IPS-NIHi11 (cell line): ENCODE measurements around the gene MICU1.
"Not testable (repeated sequence)": the region's sequence is repeated elsewhere in the genome, so short reads cannot be mapped to it uniquely, and the experiment has no call there.

Experiments
- DNase-seq: peaks from one replicate; pipeline ENCODE4 v3.0.0; 2012; ENCODE audit warnings: mixed read lengths, low spot score

Gene MICU1

DNA sequence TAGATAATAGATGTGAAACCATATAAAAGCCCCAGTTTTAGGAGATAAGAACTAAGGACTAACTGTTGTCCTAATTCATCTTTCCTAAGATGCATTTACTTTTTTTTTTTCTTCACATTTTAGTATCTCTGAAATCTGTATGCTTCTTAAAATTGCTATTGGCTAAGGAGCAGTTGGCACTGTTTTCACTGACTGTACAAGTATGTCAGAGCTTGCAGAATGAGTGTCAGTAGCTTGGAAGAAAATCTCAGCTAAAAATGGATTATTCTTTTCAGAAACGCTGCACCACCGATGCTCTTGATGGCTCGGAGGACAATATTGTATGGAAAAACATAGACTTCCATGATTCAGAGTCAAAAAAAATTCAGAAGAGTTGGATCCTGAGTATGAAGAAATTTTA, 180.0 kb downstream of the MICU1 start:
- DNase-seq, result no peak

DNA sequence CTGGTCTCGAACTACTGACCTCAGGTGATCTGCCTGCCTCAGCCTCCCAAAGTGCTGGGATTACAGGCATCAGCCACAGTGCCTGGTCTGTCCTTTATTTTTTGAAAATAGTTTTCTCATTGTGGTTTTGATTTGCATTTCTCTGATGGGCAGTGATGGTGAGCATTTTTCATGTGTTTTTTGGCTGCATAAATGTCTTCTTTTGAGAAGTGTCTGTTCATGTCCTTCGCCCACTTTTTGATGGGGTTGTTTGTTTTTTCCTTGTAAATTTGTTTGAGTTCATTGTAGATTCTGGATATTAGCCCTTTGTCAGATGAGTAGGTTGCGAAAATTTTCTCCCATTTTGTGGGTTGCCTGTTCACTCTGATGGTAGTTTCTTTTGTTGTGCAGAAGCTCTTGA, 182.9 kb downstream of the MICU1 start:
- DNase-seq, result not testable (repeated sequence)

DNA sequence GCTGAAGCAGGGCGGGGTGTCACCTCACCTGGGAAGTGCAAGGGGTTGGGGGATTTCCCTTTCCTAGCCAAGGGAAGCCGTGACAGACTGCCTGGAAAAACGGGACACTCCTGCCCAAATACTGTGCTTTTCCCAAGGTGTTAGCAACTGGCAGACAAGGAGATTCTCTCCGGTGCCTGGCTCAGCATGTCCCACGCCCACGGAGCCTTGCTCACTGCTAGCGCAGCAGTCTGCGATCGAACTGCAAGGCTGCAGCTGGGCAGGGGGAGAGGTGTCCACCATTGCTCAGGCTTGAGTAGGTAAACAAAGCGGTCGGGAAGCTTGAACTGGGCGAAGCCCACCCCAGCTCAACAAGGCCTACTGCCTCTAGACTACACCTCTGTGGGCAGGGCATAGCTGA, 190.3 kb downstream of the MICU1 start:
- no peak for DNase-seq

DNA sequence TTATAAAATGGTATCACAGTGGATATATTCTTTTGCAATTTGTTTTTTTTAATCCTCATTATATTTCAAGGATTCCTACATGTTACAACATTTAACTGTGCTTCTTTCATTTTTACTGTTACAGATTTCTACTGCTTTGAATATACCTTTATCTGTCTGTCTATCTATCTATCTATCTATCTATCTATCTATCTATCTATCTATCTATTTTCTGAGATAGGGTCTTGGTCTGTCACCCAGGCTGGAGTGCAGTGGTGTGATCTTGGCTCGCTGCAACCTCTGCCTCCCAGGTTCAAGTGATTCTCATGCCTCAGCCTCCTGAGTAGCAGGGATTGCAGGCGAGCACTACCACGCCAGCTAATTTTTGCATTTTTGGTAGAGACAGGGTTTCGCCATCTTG, 194.9 kb downstream of the MICU1 start:
- DNase-seq, result not testable (repeated sequence)

DNA sequence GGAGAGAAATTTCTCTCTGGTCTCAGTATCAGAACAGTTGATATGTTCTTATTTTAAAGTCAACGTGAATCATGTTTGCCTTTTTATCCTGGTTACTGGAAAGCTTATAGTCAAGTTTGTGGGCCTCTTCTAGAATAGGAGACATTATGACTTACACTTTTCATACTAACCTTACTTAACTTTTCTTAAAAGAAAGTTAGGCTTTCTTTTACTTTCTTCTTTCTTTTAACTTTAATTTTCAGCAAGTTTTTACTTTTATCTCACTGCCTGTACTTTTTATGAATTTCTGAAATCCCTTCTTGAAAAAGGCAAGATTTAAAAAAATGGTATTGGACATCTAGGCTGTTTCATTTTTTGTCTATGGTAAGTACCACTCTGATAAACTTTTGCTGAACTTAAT, 195.9 kb downstream of the MICU1 start:
- no peak for DNase-seq

DNA sequence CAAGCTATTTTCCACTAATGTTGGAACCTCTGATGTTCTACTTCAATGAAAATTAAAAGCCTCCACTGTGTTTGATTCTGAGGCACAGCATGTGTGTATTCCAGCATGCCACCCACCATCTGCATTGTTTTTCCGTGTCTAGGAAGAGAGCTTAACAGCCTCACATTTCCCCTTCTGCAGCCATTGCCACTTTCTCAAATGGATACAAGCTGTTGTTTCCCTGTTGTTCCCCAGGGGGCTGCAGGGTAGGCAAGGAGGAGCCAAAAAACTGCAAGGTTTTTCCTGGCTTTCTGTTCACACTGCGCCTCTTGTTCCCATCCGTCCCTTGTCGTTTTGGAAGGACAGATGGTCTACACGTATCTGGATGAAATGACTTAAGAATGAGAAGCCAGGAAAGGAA, 198.9 kb downstream of the MICU1 start:
- DNase-seq, result peak; percentile 51

DNA sequence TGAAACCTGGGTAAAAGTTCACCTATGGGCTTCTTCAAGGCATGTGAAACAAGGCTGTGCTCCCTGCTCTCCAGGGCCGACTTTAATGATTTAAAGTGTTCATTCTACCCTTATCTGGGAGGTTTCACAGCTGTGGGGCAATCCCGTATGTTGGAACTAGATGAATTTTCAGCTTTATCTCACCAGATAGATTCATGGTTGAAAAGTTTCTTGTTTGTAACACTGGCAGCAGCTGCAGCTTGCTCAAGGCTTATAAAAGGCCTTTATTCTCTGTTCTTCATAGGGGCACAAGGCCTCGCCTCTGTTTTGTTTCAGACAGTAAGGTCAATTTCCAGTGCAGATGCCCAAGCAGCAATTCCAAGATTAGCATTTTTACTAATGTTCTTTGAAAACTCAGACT, 200.7 kb downstream of the MICU1 start:
- no peak for DNase-seq

DNA sequence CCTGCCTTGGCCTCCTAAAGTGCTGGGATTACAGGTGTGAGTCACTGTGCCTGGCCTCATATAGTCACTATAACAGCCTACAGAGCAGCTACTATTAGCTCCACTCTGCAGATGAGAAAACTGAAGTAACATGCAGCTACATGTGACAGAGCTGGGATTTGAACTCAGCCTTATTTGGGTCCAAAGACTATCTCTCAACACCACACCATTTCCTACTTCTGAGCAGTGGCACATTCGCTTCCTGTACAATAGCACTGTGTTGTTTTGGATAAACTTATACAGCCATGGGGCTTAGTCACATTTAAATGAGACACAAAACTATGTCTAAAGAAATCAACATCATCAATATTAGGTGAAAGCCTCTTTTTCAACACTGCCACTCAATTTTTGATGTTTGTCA, 201.3 kb downstream of the MICU1 start:
- DNase-seq, result no peak

DNA sequence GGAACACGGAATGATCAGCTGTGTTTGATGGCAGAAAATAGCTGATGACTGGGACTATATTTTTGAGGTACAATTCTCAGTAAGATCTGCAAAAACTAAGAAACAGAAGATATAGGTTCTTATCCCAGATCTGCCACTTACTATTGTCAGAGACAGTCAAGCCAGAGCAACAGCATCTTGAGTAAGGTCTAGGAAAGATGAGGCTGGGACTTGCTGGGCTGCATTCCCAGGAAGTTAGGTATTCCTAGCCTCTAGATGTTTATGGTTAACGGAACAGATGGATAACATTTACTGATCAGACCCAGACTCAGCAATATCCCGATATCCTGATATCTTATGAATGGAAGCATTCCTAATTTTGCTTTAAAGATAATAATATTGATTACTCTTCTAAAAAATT, 202.5 kb downstream of the MICU1 start:
- no peak for DNase-seq

DNA sequence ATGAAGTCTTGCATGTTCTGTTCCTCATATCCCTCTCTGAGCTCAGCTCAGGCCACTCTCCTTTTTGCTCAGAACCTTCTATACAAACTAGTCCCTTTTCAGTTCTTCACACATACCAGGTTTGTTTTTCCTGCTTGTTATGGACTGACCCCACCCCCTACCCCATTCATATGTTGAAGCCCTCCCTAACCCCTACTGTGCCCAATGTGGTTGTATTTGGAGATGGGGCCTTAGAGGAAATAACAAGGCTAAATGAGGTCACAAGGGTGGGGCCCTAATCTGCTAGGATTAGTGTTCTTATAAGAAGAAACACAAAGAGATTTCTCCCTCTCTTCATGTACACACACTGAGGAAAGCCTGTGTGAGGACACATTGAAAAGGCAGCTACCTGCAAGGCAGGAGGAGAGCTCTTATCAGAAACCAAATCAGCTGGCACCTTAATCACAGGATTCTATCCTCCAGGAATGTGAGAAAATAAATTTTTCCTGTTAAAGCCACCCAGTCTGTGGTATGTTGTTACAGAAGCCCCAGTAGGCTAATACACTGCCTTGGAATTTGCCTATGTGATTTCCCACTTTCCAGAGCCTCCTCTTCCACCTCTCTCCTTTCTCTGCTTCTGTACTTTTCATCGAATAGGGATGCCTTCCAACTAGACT, 203.9 kb downstream of the MICU1 start:
- peak; percentile 28 for DNase-seq

DNA sequence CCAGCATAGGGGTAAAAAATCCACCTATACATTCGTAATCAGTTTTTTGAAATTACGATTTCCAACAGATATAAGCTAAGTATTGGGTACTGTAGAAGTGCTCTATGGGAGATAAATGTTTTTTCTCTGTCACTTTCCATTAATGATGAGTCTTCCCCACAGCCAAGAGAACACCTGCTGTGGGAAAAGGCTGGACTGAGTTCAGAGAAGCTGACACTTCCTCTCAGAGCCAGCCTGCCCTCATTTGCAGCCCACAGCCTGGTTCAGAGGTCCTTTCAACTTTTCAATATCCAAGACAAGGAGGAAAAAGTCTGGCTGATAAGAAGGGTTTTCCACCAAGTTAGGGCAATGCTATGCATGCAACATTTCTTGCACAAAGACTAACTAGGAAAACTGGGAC, 206.6 kb downstream of the MICU1 start:
- DNase-seq, result no peak

DNA sequence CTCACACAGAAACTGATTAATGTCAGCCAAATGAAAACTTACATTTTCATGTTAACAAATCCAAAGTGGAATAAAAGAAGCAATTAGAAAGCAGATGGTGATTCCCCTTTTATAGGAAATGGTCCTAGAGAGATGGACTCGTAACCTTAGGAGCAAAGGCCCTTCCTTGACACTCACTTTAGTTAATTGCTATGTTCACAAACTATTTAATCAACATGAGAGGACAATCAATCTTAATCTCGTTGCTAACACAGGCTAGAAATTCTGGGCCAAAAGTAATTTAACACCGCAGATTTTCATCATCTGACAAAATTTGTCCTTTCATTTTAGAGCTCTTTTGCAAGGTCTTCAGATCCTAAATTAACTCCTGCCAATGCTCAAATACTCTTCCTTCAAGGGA, 207.2 kb downstream of the MICU1 start:
- DNase-seq, result no peak

DNA sequence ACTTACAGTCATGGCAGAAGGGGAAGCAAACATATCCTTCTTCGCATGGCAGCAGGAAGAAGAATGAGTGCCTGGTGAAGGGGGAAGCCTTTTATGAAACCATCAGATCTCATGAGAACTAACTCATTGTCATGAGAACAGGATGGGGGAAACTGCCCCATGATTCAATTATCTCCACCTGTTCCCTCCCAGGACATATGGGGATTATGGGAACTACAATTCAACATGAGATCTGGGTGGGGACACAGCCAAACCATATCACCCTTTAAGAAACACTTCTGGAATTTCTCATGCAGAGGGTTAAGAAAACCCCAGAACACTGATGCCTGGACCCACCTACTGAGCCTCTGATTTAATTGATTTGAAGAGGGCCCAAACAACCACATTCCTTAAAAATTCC, 207.9 kb downstream of the MICU1 start:
- DNase-seq, result no peak

DNA sequence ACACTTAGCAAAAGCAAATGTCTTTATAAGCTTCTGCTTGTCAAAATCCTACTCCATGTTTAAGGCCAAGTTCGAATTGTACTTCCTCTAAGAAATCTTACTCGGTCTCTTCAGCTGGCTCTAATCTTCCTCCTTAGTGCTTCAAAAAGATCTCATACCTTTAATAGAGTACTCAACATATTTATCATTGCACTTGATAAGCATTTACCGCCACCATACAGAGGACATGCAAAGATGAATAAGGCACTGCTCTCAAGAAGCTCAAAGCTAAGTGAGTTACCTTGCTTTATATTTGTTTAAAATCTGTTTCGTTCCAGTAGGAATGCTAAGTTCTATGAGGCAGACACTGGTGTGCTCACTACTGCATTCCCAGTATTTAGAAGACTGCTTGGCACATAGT, 209.2 kb downstream of the MICU1 start:
- no peak for DNase-seq

DNA sequence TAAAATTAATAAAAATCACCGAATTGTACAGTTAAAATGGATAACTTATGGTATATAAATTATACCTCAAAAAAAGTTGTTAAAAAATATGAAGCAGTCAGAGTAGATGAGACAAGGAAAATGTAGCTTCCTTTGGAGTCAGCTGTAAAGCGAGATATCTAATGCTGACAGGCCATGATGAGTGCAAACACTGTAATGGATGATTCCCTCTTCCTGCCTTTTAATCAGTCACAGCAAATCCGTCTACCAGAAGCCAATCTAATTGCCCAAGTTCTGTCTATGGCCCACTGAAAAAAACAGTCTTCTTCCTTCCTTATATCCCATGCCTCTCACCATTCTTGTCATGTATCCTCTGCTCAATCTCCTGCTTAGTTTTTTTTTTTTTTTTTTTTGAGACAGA, 211.2 kb downstream of the MICU1 start:
- DNase-seq, result no peak

DNA sequence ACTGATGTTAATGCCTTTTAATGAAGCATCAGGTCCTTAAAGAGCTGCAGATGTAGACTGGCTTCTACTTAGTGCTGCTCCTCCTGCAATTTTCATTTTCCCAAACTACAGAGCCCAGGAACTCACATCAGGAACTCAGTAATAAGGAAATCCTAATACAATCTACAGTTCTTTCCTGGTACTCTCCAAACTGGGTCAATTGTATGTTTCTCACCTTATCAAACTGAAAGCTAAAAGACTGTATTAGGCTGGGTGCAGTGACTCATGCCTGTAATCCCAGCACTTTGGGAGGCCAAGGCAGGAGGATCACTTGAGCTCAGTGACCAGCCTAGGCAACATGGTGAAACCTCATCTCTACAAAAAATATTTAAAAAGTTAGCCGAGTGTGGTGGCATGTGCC, 216.7 kb downstream of the MICU1 start:
- no peak for DNase-seq

DNA sequence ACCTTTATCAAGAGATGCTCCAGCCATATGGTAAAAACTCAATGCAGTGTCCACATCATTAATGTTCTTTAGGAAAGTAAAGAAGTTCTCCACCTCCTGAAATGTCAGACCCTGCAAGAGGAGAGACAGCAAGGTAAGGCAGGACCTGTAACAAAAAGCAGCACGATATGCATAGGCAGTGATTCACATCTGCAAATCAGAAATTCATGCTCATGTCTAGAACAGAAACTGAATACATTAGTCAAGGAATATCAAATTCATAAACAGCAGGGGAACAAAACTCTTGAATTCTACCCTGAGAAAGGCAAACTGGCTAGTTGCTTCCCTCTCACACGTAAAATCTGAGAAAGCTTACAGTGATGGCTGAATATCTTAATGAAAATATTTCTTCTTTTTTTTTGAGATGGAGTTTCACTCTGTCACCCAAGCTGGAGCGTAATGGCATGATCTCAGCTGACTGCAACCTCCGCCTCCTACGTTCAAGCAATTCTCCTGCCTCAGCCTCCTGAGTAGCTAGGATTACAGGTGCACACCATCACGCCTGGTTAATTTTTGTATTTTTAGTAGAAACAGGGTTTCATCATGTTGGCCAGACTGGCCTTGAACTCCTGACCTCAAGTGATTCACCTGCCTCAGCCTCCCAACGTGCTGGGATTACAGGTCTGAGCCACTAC, 217.8 kb downstream of the MICU1 start:
- no peak for DNase-seq

DNA sequence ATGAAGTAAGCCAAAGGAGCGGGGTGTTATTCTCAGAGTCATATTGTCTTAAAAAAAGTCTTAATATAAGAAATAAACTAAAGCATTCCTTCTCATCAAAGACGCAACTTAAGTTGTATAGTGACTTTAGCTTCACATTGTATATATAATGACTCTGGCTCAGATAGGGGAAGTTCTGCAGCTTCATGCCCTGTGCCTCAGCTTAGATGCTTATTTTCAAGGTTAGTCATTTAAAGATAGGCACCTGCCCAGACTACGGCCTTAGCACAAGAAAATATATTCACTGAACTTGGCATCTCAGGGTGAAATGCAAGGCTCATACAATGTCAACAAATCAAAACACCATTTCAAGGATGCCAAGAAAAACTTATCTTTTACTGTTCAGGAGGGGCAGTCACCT, 218.4 kb downstream of the MICU1 start:
- DNase-seq, result no peak

DNA sequence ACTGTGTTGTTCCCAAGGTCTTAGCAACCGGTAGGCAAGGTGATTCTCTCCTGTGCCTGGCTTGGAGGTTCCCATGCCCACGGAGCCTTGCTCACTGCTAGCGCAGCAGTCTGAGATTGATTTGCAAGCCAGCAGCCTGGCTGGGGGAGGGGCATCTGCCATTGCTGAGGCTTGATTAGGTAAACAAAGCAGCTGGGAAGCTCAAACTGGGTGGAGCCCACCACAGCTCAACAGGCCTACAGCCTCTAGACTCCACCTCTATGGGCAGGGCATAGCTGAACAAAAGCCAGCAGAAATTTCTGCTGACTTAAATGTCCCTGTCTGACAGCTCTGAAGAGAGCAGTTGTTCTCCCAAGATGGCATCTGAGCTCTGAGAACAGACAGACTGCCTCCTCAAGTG, 230.3 kb downstream of the MICU1 start:
- not testable (repeated sequence) for DNase-seq

DNA sequence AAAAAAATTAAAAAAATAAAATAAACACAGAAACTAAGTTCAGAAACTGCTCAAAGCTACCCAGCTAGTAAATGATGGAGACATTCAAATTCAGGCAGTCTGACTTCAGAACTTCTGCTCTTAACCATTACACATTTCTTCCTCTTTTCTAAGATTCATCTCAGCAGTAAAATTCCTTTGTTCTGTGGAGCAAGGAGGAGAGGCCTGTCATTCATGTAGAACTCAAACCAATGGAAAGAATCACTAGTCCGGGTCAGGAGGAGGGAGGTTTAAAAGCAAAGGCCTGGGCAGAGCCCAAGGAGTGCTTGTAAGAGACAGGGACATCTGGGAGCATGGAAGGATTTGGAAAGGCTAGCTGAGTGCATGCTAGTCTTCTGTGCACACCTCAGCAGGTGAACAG, 233.3 kb downstream of the MICU1 start:
- no peak for DNase-seq

DNA sequence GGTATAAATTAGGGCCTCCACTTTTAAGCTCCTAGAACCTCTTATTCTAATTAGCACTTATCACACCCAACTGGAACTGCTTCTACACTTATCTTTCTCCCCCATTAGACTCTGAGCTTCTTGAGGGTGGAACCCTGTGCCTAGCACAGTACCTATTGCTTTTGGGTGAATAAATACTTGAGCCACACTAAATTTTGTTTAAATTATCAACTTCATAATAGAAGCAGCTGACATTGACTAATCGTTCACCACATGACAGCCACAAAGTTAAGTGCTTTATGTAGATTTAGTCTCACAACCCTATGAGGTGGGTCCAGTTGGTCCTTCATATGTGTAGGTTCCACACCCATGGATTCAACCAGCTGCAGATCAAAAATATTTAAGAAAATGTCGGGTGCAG, 235.1 kb downstream of the MICU1 start:
- no peak for DNase-seq

DNA sequence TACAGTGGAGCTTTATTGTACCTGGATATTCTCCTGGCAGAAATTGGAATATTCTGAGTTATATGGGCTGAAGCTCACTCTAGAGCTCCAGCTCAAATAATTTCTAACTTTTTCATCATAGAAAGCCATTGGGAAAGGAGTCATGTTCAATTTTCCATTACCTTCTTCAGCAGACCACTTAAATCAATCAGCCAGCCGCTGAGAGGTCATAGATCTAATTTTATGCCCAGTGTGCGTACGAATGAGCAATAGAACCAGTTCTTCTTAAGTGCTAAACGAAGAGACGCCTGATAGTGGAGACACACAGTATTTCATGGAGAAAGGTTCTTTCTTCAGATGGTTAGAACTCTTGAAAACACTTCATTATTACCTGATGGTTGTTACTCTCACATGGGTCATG, 236.2 kb downstream of the MICU1 start:
- no peak for DNase-seq

DNA sequence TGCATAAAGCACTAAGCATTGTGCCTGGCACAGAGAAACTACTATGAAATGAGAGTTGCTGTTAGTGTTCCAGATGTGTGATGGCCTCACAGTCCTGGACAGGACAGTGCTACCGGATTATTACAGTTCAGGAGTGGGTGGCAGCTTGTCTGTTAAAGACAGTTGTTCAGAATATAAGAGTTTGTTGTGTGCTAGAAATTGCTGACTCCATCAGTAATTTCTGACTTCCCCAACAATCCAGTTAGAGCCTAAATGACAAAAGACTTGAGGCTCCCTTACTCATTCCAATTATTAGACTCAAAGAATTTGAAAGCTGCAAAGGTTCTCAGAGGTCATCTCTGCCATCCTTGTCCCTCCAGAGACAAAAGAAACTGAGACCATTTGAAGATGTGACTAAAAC, 236.9 kb downstream of the MICU1 start:
- no peak for DNase-seq

DNA sequence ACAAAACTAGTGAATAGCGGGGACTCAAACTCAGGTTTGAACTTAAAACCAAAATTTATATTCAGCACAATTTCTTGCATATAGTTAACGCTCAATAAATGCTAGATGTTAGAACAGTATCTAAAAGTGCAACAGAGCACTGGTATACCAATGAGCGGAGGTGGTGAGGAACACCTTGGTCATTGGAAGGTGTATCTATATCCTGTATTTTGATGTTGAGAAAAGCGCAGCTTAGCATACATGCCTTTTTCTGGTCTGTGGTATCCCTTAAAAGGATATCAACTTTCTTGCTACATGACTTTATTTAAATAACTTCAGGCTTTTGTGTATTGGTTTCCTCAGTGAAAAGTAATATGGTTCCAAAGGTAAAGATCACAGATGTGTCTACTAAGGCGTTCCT, 237.8 kb downstream of the MICU1 start:
- no peak for DNase-seq
